Fibroblast of mammary gland (primary cell): ENCODE measurements around the gene SCN4B.

Experiments used
- DNase-seq: peaks from one replicate; pipeline ENCODE4 v3.0.0-alpha.2; 2010; ENCODE audit warnings: low read depth
- H3K4me3 ChIP-seq: 2 replicates; pipeline ENCODE4 v1.5.1; 2011; ENCODE audit warnings: low read depth, mild to moderate bottlenecking, low read length, moderate library complexity; ENCODE audit not compliant: control insufficient read depth
- CTCF ChIP-seq: conservative IDR thresholded peaks from 2 replicates; pipeline ENCODE4 v1.5.1; 2011; ENCODE audit warnings: low read depth, low read length, inconsistent platforms; ENCODE audit not compliant: control insufficient read depth, insufficient read depth

Gene SCN4B

GRCh38 chr11:118136801-118137200 is 15.8 kb downstream of the SCN4B start:
- TF ChIP-seq CTCF = no peak

GRCh38 chr11:118136341-118136740 is 16.3 kb downstream of the SCN4B start:
- no peak overlapping the region for H3K4me3 ChIP-seq
- TF ChIP-seq CTCF = no peak
- DNase-seq = no peak

More at GRCh38 chr11:118136801-118137200, 15.8 kb downstream of the SCN4B start:
- DNase-seq = no peak
- H3K4me3 ChIP-seq = no peak overlapping the region

- H3K4me3 ChIP-seq = no peak overlapping the region
- no peak for DNase-seq
- no peak for TF ChIP-seq CTCF
Observed at GRCh38 chr11:118135796-118136165, 16.8 kb downstream of the SCN4B start.

- no peak for TF ChIP-seq CTCF
Observed at GRCh38 chr11:118135051-118135795, 17.4 kb downstream of the SCN4B start.

GRCh38 chr11:118133816-118134215 is 18.8 kb downstream of the SCN4B start:
- no peak overlapping the region for H3K4me3 ChIP-seq
- TF ChIP-seq CTCF = no peak
- no peak for DNase-seq

More at GRCh38 chr11:118135051-118135795, 17.4 kb downstream of the SCN4B start:
- H3K4me3 ChIP-seq = no peak overlapping the region
- no peak for DNase-seq

- TF ChIP-seq CTCF = no peak
- DNase-seq = no peak
Observed at GRCh38 chr11:118132385-118133151, 20.1 kb downstream of the SCN4B start.

More at GRCh38 chr11:118132385-118133151, 20.1 kb downstream of the SCN4B start:
- no peak overlapping the region for H3K4me3 ChIP-seq
